ENCODE measurements around the gene ELMO2.

Gene ELMO2

DNA sequence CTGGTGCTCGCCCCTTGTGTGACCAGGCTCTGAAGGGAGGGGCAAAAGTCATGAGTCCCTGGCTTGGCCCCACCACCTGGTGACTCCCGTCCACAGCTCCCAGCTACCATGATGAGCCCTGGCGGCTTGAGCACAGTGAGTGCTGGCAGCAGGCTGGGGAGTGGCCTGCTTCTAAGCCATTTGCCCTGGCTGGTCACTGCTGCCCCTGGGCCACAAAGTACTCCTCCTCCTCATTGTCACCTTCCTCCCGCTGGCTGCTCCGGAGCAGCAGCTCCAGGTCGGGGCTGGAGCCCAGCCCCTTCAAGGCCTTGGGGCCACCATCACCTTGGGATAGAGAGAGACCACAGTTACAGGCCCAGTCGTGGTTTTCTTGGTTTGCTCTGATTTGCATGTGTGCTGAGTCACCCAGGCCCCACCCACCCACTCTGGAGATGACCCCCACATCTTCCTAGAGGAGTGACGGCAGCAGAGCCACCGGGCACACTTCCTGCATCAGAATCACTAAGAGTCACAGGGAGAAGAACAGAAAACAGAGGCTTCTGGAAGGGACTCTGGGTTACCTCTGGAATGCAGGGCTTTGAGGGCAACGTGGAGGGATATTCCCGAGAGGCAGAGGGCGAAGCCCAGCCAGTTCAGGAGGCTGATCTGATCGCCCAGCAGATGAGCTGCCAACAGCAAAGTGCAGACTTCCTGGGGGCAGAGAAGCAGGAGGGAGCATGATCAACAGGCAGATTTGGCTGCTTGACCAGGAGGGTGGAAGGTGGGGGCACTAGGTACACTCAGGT lies 56.0 kb downstream of the ELMO2 start:
- ChIA-PET POLR2A (no interaction called here), CTCF (interaction anchor here (1.1 to 3.5 kb wide), 9 partner anchors 9 to 337 kb away, joined by 3 to 28 read pairs (median 6); no protein-coding TSS in a partner anchor)
- peak; percentile 47 to 74 (median 73) for DNase-seq
- H3K4me1 ChIP-seq (ENCODE audit: control extremely low read depth in 1 of 4, control insufficient read depth in 4 of 4, insufficient read depth in 4 of 4, low read length in 3 of 4): peaks cover 0 to 19% (median 12%) of the 10 kb centered on the region in 4 experiments
- no peak overlapping the region for H3K4me3 ChIP-seq (ENCODE audit: control insufficient read depth in 1 of 7, extremely low read depth in 1 of 7, insufficient read depth in 4 of 7, low read depth in 2 of 7, low read length in 6 of 7)
- peaks cover 3 to 46% (median 35%) of the 10 kb centered on the region in 4 experiments for H3K36me3 ChIP-seq (ENCODE audit: control insufficient read depth in 4 of 4, insufficient read depth in 4 of 4, low read length in 3 of 4)
- WGBS (ENCODE audit: insufficient coverage): 58% methylated on average over 9 of the region's 13 CpGs
- H3K27ac ChIP-seq (ENCODE audit: insufficient read depth in 1 of 2, low read depth in 1 of 2, low read length in 2 of 2, poor library complexity in 1 of 2, severe bottlenecking in 2 of 2): peak overlapping the region in 1 of 2 experiments; percentile 41
- H3K27me3 ChIP-seq (replicated peaks in 2 of 5; ENCODE audit: control insufficient read depth in 4 of 5, insufficient read depth in 5 of 5, low read length in 4 of 5): no peaks in the 10 kb centered on the region
- H3K9me3 ChIP-seq (ENCODE audit: control extremely low read depth in 1 of 5, control insufficient read depth in 4 of 5, insufficient read depth in 2 of 5, low read depth in 1 of 5, low read length in 4 of 5): no peaks in the 10 kb centered on the region

DNA sequence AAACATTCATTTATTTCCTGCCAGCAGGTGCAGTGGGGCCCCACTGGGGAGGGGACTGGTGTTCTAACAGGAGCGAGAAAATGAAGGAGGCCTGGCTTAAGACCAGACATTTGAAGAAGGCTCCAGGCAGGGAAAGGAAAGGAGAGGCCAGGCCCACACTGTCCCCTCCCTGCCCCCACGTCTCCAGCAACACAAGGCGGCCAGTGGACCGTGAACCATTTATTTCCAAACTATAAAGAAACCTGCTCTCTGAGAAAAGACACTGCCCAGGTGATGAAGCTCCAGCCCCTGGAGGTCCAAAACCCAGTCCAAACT lies 56.7 kb downstream of the ELMO2 start:
- Histone ChIP-seq H3K4me1 (ENCODE audit: control extremely low read depth in 1 of 4, control insufficient read depth in 4 of 4, insufficient read depth in 4 of 4, low read length in 3 of 4) (peaks cover 0 to 19% (median 12%) of the 10 kb centered on the region in 4 experiments), H3K4me3 (ENCODE audit: control insufficient read depth in 1 of 7, extremely low read depth in 1 of 7, insufficient read depth in 4 of 7, low read depth in 2 of 7, low read length in 6 of 7) (no peak overlapping the region), H3K27ac (ENCODE audit: insufficient read depth in 1 of 2, low read depth in 1 of 2, low read length in 2 of 2, poor library complexity in 1 of 2, severe bottlenecking in 2 of 2) (no peak overlapping the region), H3K27me3 (replicated peaks in 2 of 5; ENCODE audit: control insufficient read depth in 4 of 5, insufficient read depth in 5 of 5, low read length in 4 of 5) (no peaks in the 10 kb centered on the region), H3K9me3 (ENCODE audit: control extremely low read depth in 1 of 5, control insufficient read depth in 4 of 5, insufficient read depth in 2 of 5, low read depth in 1 of 5, low read length in 4 of 5) (no peaks in the 10 kb centered on the region), H3K36me3 (ENCODE audit: control insufficient read depth in 4 of 4, insufficient read depth in 4 of 4, low read length in 3 of 4) (peaks cover 3 to 41% (median 28%) of the 10 kb centered on the region in 4 experiments)
- ChIA-PET POLR2A (no interaction called here), CTCF (interaction anchor here (0.7 to 3.5 kb wide), 20 partner anchors 9 to 337 kb away, joined by 3 to 28 read pairs (median 5); no protein-coding TSS in a partner anchor)
- 60% methylated on average over 1 of the region's 4 CpGs for WGBS (ENCODE audit: insufficient coverage)
- no peak for DNase-seq

DNA sequence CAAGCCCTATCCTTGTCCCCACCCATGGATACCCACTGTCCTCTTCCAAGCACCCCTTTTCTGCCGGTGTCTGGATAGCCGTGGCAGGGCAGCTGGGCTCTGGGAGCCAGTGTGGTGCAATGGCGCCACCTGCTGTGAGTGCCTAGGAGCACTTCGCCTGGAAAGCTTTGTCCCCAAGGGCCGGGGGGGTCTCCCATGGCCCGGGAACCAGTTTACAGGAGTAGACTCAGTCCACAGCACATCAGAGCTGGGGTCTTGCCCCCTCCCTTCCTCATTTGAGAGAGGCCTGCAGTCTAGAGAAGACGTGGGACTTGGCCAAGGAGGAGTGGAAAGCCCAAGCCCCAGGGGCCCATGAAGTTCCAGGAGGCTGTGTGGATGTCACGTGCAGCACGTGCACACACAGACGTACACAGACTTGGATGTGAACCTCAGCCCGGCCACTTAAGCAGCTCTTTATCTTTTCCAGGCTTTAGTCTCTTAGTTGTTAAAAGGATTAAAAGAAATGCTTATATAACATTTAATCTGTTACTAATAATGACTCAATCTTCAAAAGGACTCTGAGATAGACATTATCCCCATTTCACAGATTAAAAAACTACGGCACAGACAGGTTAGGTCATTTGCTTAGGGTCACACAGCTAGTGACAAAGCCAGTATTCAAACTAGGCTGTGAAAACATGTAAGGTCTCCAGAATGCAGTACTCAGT lies 57.2 kb downstream of the ELMO2 start:
- ChIA-PET POLR2A (interaction anchor here (0.8 kb wide), 1 partner anchor 8 kb away, joined by 3 read pairs; no protein-coding TSS in a partner anchor), CTCF (interaction anchor here (0.7 to 3.5 kb wide), 28 partner anchors 8 to 379 kb away, joined by 3 to 28 read pairs (median 4); no protein-coding TSS in a partner anchor)
- no peaks in the 10 kb centered on the region for H3K9me3 ChIP-seq (ENCODE audit: control extremely low read depth in 1 of 5, control insufficient read depth in 4 of 5, insufficient read depth in 2 of 5, low read depth in 1 of 5, low read length in 4 of 5)
- H3K4me3 ChIP-seq (ENCODE audit: control insufficient read depth in 1 of 7, extremely low read depth in 1 of 7, insufficient read depth in 4 of 7, low read depth in 2 of 7, low read length in 6 of 7): no peak overlapping the region
- H3K36me3 ChIP-seq (ENCODE audit: control insufficient read depth in 4 of 4, insufficient read depth in 4 of 4, low read length in 3 of 4): peaks cover 3 to 37% (median 24%) of the 10 kb centered on the region in 4 experiments
- WGBS (ENCODE audit: insufficient coverage): 79% methylated on average over 11 of the region's 12 CpGs
- no peak overlapping the region for H3K27ac ChIP-seq (ENCODE audit: insufficient read depth in 1 of 2, low read depth in 1 of 2, low read length in 2 of 2, poor library complexity in 1 of 2, severe bottlenecking in 2 of 2)
- peak; percentile 48 to 64 (median 58) for DNase-seq
- H3K27me3 ChIP-seq (replicated peaks in 2 of 5; ENCODE audit: control insufficient read depth in 4 of 5, insufficient read depth in 5 of 5, low read length in 4 of 5): peaks cover 0 to 3% (median 0%) of the 10 kb centered on the region in 5 experiments
- H3K4me1 ChIP-seq (ENCODE audit: control extremely low read depth in 1 of 4, control insufficient read depth in 4 of 4, insufficient read depth in 4 of 4, low read length in 3 of 4): peaks cover 0 to 19% (median 12%) of the 10 kb centered on the region in 4 experiments

DNA sequence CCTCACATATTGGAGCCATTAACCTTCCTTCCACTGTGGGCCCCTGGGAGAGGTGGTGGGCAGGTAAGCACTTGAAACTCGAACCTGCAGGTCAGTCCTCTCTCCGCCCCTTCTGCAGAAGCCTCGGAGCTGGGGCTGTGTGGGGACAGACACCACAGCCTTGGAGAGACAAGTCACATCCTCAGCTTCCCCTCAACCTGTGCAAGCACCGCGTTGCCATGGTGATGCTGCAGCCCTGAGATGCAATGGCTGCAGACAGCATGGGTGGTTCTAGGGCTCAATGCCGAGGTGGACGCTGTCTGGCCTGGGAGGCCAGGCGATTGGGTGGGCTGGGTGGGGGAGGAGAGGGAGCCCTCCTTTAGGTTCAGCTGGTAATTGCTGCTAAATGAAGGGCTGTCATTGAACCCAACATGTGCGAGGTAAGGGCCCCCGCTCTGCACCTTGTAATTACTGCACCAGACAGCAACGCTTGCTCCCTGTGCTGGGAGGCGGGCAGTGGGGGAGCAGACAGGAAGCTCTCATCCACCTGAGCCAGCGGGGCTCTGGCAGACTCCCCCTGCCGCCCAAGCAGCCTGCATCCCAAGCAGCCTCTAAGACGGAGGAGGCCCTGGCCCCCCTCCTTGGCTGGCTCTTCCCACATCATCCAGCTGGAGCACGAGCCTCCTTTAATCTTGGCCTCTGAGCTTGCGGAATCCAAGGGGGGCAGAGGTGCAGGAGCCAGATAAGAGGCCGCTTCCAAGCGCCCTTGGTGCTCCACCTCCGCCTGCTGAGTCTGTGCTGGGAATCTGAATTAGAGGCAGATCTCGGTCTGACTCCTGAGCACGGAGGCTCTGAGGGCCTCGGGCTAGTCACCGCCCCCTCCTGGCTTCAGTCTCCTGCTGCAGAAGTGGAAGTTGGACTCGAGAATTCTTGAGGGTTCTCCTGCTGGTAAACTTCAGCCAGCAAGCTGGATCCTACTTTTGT lies 58.3 kb downstream of the ELMO2 start:
- Histone ChIP-seq H3K27ac (ENCODE audit: insufficient read depth in 1 of 2, low read depth in 1 of 2, low read length in 2 of 2, poor library complexity in 1 of 2, severe bottlenecking in 2 of 2) (no peak overlapping the region), H3K9me3 (ENCODE audit: control extremely low read depth in 1 of 5, control insufficient read depth in 4 of 5, insufficient read depth in 2 of 5, low read depth in 1 of 5, low read length in 4 of 5) (no peaks in the 10 kb centered on the region), H3K27me3 (replicated peaks in 2 of 5; ENCODE audit: control insufficient read depth in 4 of 5, insufficient read depth in 5 of 5, low read length in 4 of 5) (peaks cover 0 to 14% (median 3%) of the 10 kb centered on the region in 5 experiments), H3K4me3 (ENCODE audit: control insufficient read depth in 1 of 7, extremely low read depth in 1 of 7, insufficient read depth in 4 of 7, low read depth in 2 of 7, low read length in 6 of 7) (no peak overlapping the region), H3K36me3 (ENCODE audit: control insufficient read depth in 4 of 4, insufficient read depth in 4 of 4, low read length in 3 of 4) (peaks cover 3 to 27% (median 18%) of the 10 kb centered on the region in 4 experiments), H3K4me1 (ENCODE audit: control extremely low read depth in 1 of 4, control insufficient read depth in 4 of 4, insufficient read depth in 4 of 4, low read length in 3 of 4) (peaks cover 0 to 21% (median 17%) of the 10 kb centered on the region in 4 experiments)
- POLR2A ChIA-PET: interaction anchor here (0.6 to 0.8 kb wide), 2 partner anchors 9 to 248 kb away, joined by 3 read pairs; no protein-coding TSS in a partner anchor
- no peak for DNase-seq
- WGBS (ENCODE audit: insufficient coverage): 93% methylated on average over 21 of the region's 25 CpGs
- CTCF ChIA-PET: interaction anchor here (0.8 to 3.5 kb wide), 23 partner anchors 8 to 378 kb away, joined by 3 to 28 read pairs (median 5); no protein-coding TSS in a partner anchor

DNA sequence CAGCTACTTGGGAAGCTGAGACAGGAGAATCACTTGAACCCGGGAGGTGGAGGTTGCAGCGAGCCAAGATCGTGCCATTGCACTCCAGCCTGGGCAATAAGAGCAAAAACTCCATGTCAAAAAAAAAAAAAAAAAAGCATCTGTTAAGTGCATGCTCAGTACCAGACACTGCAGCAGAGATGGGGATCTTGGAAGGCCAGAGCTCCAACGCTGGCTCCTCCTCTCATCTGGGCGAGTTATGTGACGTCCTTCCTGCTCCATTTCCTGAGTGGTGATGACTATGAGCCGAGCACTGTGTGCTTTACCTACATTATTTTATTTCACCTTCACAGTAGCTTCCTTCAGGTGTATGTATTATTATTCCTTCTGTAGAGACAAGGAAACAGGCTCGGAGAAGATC lies 59.6 kb downstream of the ELMO2 start:
- POLR2A ChIA-PET: no interaction called here

DNA sequence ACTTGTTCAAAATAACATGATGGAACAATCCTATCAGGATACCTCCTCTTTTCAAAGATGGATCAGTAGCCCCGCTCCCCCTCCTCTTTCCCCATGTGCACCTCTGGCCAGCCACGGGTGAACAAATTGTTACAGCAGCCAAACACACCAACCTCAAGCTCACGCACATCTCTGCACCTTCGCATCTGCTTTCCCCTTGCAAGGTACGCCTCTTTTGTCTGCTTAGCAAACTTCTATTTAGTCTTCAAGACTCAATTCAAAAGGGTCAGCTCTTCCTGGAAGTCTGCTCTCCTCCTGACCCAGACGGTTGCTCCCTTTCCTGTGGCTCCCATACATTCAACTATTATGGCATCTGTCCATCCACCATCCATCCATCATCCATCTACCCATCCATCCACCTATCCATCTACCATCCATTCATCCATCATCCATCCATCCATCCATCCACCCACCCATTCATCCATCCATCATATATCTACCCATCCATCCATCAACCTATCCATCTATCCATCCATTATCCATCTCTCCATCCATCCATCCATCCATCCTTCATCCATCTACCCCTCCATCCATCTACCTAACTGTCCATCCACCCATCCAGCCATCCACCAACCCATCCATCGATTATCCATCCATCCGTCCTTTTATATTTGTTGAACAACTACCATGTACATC lies 61.8 kb downstream of the ELMO2 start:
- H3K4me3 ChIP-seq (ENCODE audit: control insufficient read depth in 1 of 7, extremely low read depth in 1 of 7, insufficient read depth in 4 of 7, low read depth in 2 of 7, low read length in 6 of 7): no peak overlapping the region
- POLR2A ChIA-PET: no interaction called here
- 90% methylated on average over 6 of the region's 8 CpGs for WGBS (ENCODE audit: insufficient coverage)

More for the DNA sequence above, 59.6 kb downstream of the ELMO2 start:
- Histone ChIP-seq H3K4me3 (ENCODE audit: control insufficient read depth in 1 of 7, extremely low read depth in 1 of 7, insufficient read depth in 4 of 7, low read depth in 2 of 7, low read length in 6 of 7) (no peak overlapping the region), H3K9me3 (ENCODE audit: control extremely low read depth in 1 of 5, control insufficient read depth in 4 of 5, insufficient read depth in 2 of 5, low read depth in 1 of 5, low read length in 4 of 5) (no peaks in the 10 kb centered on the region), H3K4me1 (ENCODE audit: control extremely low read depth in 1 of 4, control insufficient read depth in 4 of 4, insufficient read depth in 4 of 4, low read length in 3 of 4) (peaks cover 0 to 24% (median 18%) of the 10 kb centered on the region in 4 experiments), H3K27ac (ENCODE audit: insufficient read depth in 1 of 2, low read depth in 1 of 2, low read length in 2 of 2, poor library complexity in 1 of 2, severe bottlenecking in 2 of 2) (no peak overlapping the region), H3K36me3 (ENCODE audit: control insufficient read depth in 4 of 4, insufficient read depth in 4 of 4, low read length in 3 of 4) (peaks cover 3 to 21% (median 14%) of the 10 kb centered on the region in 4 experiments), H3K27me3 (replicated peaks in 2 of 5; ENCODE audit: control insufficient read depth in 4 of 5, insufficient read depth in 5 of 5, low read length in 4 of 5) (peaks cover 4 to 28% (median 12%) of the 10 kb centered on the region in 5 experiments)
- CTCF ChIA-PET: interaction anchor here (0.7 to 2.1 kb wide), 5 partner anchors 10 to 141 kb away, joined by 3 to 6 read pairs (median 3); no protein-coding TSS in a partner anchor
- WGBS (ENCODE audit: insufficient coverage): 85% methylated on average over 5 of the region's 8 CpGs
- no peak for DNase-seq

More for the DNA sequence above, 61.8 kb downstream of the ELMO2 start:
- CTCF ChIA-PET: interaction anchor here (0.6 to 2.1 kb wide), 7 partner anchors 17 to 69 kb away, joined by 3 to 6 read pairs (median 3); no protein-coding TSS in a partner anchor
- peaks cover 0 to 13% (median 2%) of the 10 kb centered on the region in 4 experiments for H3K4me1 ChIP-seq (ENCODE audit: control extremely low read depth in 1 of 4, control insufficient read depth in 4 of 4, insufficient read depth in 4 of 4, low read length in 3 of 4)
- no peak for DNase-seq
- H3K27me3 ChIP-seq (replicated peaks in 2 of 5; ENCODE audit: control insufficient read depth in 4 of 5, insufficient read depth in 5 of 5, low read length in 4 of 5): peaks cover 4 to 38% (median 16%) of the 10 kb centered on the region in 5 experiments
- H3K27ac ChIP-seq (ENCODE audit: insufficient read depth in 1 of 2, low read depth in 1 of 2, low read length in 2 of 2, poor library complexity in 1 of 2, severe bottlenecking in 2 of 2): no peak overlapping the region
- no peaks in the 10 kb centered on the region for H3K9me3 ChIP-seq (ENCODE audit: control extremely low read depth in 1 of 5, control insufficient read depth in 4 of 5, insufficient read depth in 2 of 5, low read depth in 1 of 5, low read length in 4 of 5)
- peaks cover 3 to 11% (median 3%) of the 10 kb centered on the region in 4 experiments for H3K36me3 ChIP-seq (ENCODE audit: control insufficient read depth in 4 of 4, insufficient read depth in 4 of 4, low read length in 3 of 4)

Measured in common myeloid progenitor, CD34-positive (primary cell).